Measurements from ENCODE around the gene CDRT4. TPM values are rescaled to one million over a fixed set of nuclear protein-coding genes. Genes with fewer than 3 reads are reported as not detected.

The CDRT4 gene
- 1.2 and 1.5 TPM in 2 replicates for total RNA-seq

DNA sequence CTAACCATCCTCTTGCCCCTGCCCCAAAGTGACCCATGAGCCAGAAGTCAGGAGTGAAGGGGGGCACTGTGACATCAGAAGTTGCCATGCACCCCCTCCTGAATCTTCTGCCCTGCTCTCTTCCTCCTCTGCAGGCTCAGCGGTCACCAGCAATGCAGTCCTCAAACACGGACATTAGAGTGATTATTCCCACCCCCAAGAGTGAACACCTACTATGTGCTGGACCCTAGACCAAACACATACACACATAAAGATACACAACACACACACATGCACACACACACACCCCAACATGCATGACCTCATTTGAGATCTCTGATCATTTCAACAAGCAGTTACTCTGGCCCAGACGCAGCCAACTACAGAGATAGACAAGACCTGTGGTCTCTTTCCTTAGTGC is at the start of gene CDRT4:
CDRT4 (minus strand) TSS at position 30 of the 400 bp plus-strand sequence. CDS start 27,383 bp downstream, outside the sequence.

Other genes with a start within 250 kb of the CDRT4 start
- 20.2 and 25.3 TPM in 2 replicates for gene PMP22, start 202.3 kb downstream of the CDRT4 start, total RNA-seq
- 0.09 TPM in 1 of 2 replicates, not detected in the other for gene TEKT3, start 126.0 kb downstream of the CDRT4 start, total RNA-seq
- gene TVP23C, start 95.9 kb upstream of the CDRT4 start, total RNA-seq: 18.9 and 19.1 TPM in 2 replicates
- gene FBXW10B, start 152.1 kb upstream of the CDRT4 start, total RNA-seq: 0.11 and 0.17 TPM in 2 replicates
- 45.6 and 51.6 TPM in 2 replicates for gene TRIM16, start 216.7 kb upstream of the CDRT4 start, total RNA-seq
- gene ZNF286A, start 232.1 kb upstream of the CDRT4 start, total RNA-seq: 17.4 and 45.2 TPM in 2 replicates

All from dermis lymphatic vessel endothelial cell (primary cell).